ENCODE data around the gene ZBTB37.
"Not testable (repeated sequence)": the region's sequence is repeated elsewhere in the genome, so short reads cannot be mapped to it uniquely, and the experiment has no call there.

The ZBTB37 gene

GRCh38 chr1:173866413-173867115 lies 1.6 kb upstream of the ZBTB37 start:
- no peak for DNase-seq (ENCODE audit: low read depth)

GRCh38 chr1:173867141-173867752 lies 933 bp upstream of the ZBTB37 start:
- DNase-seq (ENCODE audit: low read depth), result no peak

- DNase-seq (ENCODE audit: low read depth), result peak; percentile 98
Observed at GRCh38 chr1:173867753-173868265, 371 bp upstream of the ZBTB37 start, which contains the start of gene GAS5. GAS5 (minus strand) TSS chr1:173867989.

- DNase-seq (ENCODE audit: low read depth), result no peak
Observed at GRCh38 chr1:173869021-173869359, 810 bp downstream of the ZBTB37 start.

GRCh38 chr1:173870252-173871075 lies 2.3 kb downstream of the ZBTB37 start:
- no peak for DNase-seq (ENCODE audit: low read depth)

GRCh38 chr1:173871091-173871490 lies 2.9 kb downstream of the ZBTB37 start:
- DNase-seq (ENCODE audit: low read depth), result no peak

GRCh38 chr1:173871500-173871899 lies 3.3 kb downstream of the ZBTB37 start:
- DNase-seq (ENCODE audit: low read depth), result no peak

GRCh38 chr1:173876732-173877131 lies 8.6 kb downstream of the ZBTB37 start:
- no peak for DNase-seq (ENCODE audit: low read depth)

- DNase-seq (ENCODE audit: low read depth), result no peak
Observed at GRCh38 chr1:173878251-173878650, 10.1 kb downstream of the ZBTB37 start.

GRCh38 chr1:173881117-173881516 lies 12.9 kb downstream of the ZBTB37 start:
- not testable (repeated sequence) for DNase-seq (ENCODE audit: low read depth)

GRCh38 chr1:173884701-173885100 lies 16.5 kb downstream of the ZBTB37 start:
- no peak for DNase-seq (ENCODE audit: low read depth)

GRCh38 chr1:173886746-173887611 lies 18.8 kb downstream of the ZBTB37 start:
- no peak for DNase-seq (ENCODE audit: low read depth)

GRCh38 chr1:173887627-173888026 lies 19.4 kb downstream of the ZBTB37 start:
- no peak for DNase-seq (ENCODE audit: low read depth)

GRCh38 chr1:173888749-173889148 lies 20.6 kb downstream of the ZBTB37 start:
- no peak for DNase-seq (ENCODE audit: low read depth)

- no peak for DNase-seq (ENCODE audit: low read depth)
Observed at GRCh38 chr1:173889885-173890284, 21.7 kb downstream of the ZBTB37 start.

- DNase-seq (ENCODE audit: low read depth), result no peak
Observed at GRCh38 chr1:173893611-173894010, 25.4 kb downstream of the ZBTB37 start.

GRCh38 chr1:173894189-173894588 lies 26.0 kb downstream of the ZBTB37 start:
- no peak for DNase-seq (ENCODE audit: low read depth)

GRCh38 chr1:173900427-173900826 lies 32.2 kb downstream of the ZBTB37 start:
- no peak for DNase-seq (ENCODE audit: low read depth)

GRCh38 chr1:173900992-173901391 lies 32.8 kb downstream of the ZBTB37 start:
- DNase-seq (ENCODE audit: low read depth), result no peak

- DNase-seq (ENCODE audit: low read depth), result no peak
Observed at GRCh38 chr1:173903827-173904531, 35.8 kb downstream of the ZBTB37 start.

- DNase-seq (ENCODE audit: low read depth), result no peak
Observed at GRCh38 chr1:173913111-173913510, 44.9 kb downstream of the ZBTB37 start.
